GM21737 (cell line): ENCODE results near the gene RARRES1.
"Not testable (repeated sequence)": the region's sequence is repeated elsewhere in the genome, so short reads cannot be mapped to it uniquely, and the experiment has no call there.

Source experiments
- ATAC-seq: cut with Tn5 transposase; IDR thresholded peaks from one replicate; pipeline ENCODE4 v1.9.1; 2021; ENCODE audit warnings: mild to moderate bottlenecking, moderate library complexity; ENCODE audit not compliant: unreplicated experiment

RARRES1 gene

GRCh38 chr3:158696618-158697017 lies 35.6 kb downstream of the RARRES1 start:
- ATAC-seq, result no peak

DNA sequence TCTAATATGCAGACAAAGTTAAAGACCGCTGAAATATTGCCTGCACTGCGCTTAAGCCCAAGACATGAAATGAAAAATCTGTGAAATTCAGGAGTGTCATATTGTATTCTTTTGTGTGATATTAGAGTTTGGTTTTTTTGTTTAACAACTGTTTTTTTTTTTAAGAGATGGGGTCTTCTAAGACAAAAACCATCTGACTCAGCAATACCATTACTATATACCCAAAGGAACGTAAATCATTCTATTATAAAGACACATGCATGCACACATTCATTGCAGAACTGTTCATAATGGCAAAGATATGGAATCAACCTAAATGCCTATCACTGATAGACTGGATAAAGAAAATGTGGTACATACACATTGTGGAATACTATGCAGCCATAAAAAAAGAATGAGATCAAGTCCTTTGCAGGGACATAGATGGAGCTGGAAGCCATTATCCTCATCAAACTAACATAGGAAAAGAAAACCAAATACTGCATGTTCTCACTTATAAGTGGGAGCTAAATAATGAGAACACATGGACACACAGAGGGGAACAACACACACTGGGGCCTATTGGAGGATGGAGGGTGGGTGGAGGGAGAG lies 38.3 kb downstream of the RARRES1 start:
- not testable (repeated sequence) for ATAC-seq

- ATAC-seq, result no peak
Measured at GRCh38 chr3:158685159-158685558, 47.1 kb downstream of the RARRES1 start.

- no peak for ATAC-seq
Measured at GRCh38 chr3:158683230-158683962, 48.9 kb downstream of the RARRES1 start.

DNA sequence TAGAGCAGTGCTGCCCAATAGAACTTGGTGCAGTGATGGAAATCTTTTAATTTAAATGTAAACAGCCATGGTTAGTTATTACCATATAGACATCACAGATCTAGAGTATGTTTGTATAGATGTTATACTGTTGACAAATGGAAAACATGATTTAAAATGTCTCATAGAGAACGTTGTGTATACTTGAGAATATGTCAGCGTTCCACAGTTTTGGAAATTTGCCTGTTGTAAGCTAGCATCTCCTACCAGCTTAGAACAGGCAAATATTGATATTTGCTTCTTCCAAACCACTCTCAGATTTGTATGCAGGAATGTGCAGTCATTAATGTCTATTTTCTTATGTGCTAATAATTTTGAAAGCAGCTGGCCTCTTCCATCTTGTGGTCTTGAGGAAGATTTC lies 51.4 kb downstream of the RARRES1 start:
- ATAC-seq, result no peak

GRCh38 chr3:158679547-158680000 lies 52.7 kb downstream of the RARRES1 start:
- no peak for ATAC-seq

GRCh38 chr3:158678687-158679086 lies 53.6 kb downstream of the RARRES1 start:
- ATAC-seq, result no peak

DNA sequence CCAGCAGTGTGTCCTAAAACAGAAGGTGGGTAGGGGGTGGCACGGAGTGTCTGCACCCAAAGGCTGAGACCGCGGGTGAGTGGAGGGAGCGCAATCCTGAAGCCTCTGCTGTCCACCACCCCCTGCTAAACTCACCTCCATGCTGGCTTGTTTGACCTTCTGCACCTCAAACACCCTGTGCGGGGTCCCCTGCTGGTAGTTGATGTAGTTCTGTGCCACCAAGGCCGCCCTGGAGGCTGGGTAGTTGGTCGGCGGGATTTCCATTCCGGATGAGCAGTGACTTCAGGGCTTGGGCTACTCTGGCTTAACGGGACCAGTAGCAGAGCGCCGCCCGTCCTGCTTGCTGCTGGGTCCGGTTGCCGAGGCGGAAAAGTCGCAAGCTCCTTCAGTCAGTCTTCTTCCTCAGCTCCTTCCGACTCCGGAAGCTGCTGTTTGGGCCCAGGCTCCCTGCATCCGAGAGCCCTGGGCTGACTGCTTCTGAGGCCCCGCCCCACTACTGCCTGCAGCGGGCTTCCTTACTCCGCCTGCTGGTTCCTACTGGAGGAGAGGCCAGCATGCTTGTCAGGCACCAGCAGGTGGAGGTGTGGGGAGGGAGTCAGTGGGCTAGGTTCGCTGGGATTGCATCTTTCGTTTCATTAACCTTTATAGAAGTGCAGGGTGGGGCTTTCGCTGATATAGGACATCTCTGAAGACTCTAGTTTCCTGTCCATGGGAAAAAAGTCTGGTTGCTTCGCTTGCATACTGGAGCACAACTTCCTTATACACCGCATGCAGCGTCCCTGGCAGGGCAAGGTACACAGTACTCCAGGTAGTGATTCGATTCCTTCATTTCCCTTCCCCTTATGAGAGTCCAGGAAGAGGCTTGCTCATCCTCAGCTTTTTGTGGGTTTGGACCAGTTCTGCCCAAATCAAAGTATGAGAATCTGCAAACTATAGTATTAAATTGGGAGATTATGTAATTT lies 59.8 kb downstream of the RARRES1 start, which contains the start of gene LXN:
TSS of gene LXN (minus strand) at position 434 of the 962 bp plus-strand sequence. CDS start at position 264, 170 bp downstream.
- ATAC-seq, result peak; percentile 100

DNA sequence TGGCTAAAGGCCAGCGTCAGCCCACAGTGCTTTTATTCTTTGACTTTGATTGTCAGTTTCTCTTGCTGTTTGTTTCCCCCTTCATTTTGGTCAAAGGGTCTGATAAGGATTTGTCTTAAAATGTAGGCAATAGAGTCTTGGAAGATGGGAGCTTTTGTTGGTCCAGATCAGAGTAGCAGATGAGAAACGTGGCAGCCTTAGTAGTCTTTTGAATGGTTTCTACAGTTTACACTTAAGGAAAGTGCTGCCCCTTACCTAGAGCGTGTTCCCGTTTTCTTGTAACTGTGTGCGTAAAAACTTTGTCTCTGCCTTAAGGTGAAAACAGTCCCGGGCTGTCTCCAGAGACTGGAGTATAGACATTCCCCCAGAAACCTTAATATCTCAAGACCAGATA lies 60.4 kb downstream of the RARRES1 start:
- ATAC-seq, result no peak

GRCh38 chr3:158668506-158668905 lies 63.8 kb downstream of the RARRES1 start:
- no peak for ATAC-seq

- ATAC-seq, result no peak
Measured at GRCh38 chr3:158666416-158666815, 65.8 kb downstream of the RARRES1 start.

GRCh38 chr3:158663832-158664231 lies 68.4 kb downstream of the RARRES1 start:
- no peak for ATAC-seq

DNA sequence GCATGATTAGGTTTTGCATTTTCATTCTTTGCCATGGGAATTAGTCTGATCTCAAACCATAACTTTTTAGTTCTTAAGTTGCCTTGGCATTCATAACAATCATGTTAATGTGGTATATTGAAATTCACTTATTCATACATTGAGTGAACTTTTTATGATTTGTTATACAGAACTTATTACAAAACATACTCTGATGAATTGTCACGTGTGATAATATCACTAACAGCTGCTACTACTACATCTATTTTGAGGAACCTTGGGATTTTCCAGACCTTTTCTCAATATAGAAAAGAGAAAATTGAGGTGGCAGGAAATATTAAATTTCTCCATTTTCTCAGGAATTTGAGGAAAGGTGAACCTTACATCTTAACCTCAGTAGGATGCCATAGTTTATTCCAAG lies 69.0 kb downstream of the RARRES1 start:
- no peak for ATAC-seq

- no peak for ATAC-seq
Measured at GRCh38 chr3:158660711-158661110, 71.5 kb downstream of the RARRES1 start.

GRCh38 chr3:158659454-158660237 lies 72.6 kb downstream of the RARRES1 start:
- ATAC-seq, result peak; percentile 82

- ATAC-seq, result no peak
Measured at GRCh38 chr3:158658889-158659288, 73.4 kb downstream of the RARRES1 start.

DNA sequence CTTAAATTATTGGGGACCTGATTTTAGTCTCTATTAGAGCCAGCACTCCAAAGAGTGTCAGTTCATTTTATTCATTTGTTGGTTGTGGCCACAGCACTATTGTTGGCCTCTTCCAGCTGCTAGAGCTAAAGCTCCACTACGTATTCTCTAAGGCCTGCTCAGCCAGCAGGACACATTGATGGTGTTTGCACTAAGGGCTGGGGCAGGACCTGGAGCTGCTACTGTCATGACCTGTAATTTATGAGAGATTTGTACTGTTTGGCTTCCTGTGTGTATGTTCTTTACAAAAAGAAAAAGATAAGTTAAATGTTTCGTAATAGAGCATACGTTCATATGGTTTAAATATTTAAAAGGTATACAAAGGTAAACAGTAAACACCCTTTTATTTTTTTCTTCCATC lies 79.8 kb downstream of the RARRES1 start:
- ATAC-seq, result no peak

GRCh38 chr3:158651192-158651591 lies 81.1 kb downstream of the RARRES1 start:
- ATAC-seq, result no peak

GRCh38 chr3:158649791-158650190 lies 82.5 kb downstream of the RARRES1 start:
- no peak for ATAC-seq
